PFSK-1 (cell line): ENCODE measurements around the gene FSHR.

ENCODE experiments used
- FOXP2 ChIP-seq: optimal IDR thresholded peaks from 2 replicates; pipeline ENCODE3; 2011; ENCODE audit warnings: borderline replicate concordance, control low read depth, inconsistent platforms; ENCODE audit not compliant: insufficient read depth; ENCODE audit errors: extremely low read length, extremely low read depth
- POLR2AphosphoS5 ChIP-seq: IDR thresholded peaks from 2 replicates; pipeline ENCODE4 v1.6.1; 2012; ENCODE audit warnings: low read depth, mild to moderate bottlenecking, control low read depth, low read length, moderate library complexity
- SIN3A ChIP-seq: IDR thresholded peaks from 2 replicates; pipeline ENCODE4 v1.6.1; 2012; ENCODE audit warnings: mild to moderate bottlenecking, low read length, moderate library complexity, borderline replicate concordance; ENCODE audit not compliant: insufficient read depth
- TAF1 ChIP-seq: IDR thresholded peaks from 2 replicates; pipeline ENCODE4 v1.6.1; 2012; ENCODE audit warnings: low read length, control low read depth, borderline replicate concordance; ENCODE audit not compliant: insufficient read depth
- TF ChIP-seq, protein P1 (sequence below), 2 experiments: IDR thresholded peaks; 2 replicates each; pipeline versions ENCODE4 v1.6.1 to v1.8.0; 2011 to 2012; ENCODE audit warnings: low read depth in 2 of 2, low read length in 2 of 2, control low read depth in 1 of 2, inconsistent platforms in 1 of 2, mild to moderate bottlenecking in 1 of 2, moderate library complexity in 1 of 2; ENCODE audit not compliant: insufficient read depth in 1 of 2

DNA sequence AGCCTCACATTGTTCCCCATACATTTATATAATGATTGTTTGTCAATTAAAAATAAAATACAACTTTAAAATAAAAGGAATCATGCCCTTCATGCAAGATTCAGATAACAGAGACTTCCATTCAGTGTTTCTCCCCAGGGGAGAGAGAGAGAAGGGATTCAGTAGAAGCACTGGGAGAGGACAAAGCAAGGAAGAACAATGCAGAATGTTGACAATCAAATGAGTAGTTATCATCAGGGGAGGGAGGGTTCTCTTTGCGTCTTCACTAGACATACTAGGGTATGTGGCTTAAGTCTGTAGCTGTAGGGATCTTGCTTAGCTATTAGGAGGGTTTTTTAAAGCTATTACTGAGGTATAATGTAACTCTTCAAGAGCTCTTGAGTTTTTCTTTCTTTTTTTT lies 30.7 kb downstream of the FSHR start:
- TF ChIP-seq SIN3A: no peak
- no peak for TF ChIP-seq POLR2AphosphoS5
- TF ChIP-seq, protein P1, sequence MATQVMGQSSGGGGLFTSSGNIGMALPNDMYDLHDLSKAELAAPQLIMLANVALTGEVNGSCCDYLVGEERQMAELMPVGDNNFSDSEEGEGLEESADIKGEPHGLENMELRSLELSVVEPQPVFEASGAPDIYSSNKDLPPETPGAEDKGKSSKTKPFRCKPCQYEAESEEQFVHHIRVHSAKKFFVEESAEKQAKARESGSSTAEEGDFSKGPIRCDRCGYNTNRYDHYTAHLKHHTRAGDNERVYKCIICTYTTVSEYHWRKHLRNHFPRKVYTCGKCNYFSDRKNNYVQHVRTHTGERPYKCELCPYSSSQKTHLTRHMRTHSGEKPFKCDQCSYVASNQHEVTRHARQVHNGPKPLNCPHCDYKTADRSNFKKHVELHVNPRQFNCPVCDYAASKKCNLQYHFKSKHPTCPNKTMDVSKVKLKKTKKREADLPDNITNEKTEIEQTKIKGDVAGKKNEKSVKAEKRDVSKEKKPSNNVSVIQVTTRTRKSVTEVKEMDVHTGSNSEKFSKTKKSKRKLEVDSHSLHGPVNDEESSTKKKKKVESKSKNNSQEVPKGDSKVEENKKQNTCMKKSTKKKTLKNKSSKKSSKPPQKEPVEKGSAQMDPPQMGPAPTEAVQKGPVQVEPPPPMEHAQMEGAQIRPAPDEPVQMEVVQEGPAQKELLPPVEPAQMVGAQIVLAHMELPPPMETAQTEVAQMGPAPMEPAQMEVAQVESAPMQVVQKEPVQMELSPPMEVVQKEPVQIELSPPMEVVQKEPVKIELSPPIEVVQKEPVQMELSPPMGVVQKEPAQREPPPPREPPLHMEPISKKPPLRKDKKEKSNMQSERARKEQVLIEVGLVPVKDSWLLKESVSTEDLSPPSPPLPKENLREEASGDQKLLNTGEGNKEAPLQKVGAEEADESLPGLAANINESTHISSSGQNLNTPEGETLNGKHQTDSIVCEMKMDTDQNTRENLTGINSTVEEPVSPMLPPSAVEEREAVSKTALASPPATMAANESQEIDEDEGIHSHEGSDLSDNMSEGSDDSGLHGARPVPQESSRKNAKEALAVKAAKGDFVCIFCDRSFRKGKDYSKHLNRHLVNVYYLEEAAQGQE (IDR thresholded peaks at IDR 0.05; ENCODE audit: insufficient read depth in 1 of 2, low read depth in 2 of 2, low read length in 2 of 2): no peak
- TF ChIP-seq TAF1: no peak
- no peak for TF ChIP-seq FOXP2
